ENCODE results near the gene MOV10L1.

The MOV10L1 gene

DNA sequence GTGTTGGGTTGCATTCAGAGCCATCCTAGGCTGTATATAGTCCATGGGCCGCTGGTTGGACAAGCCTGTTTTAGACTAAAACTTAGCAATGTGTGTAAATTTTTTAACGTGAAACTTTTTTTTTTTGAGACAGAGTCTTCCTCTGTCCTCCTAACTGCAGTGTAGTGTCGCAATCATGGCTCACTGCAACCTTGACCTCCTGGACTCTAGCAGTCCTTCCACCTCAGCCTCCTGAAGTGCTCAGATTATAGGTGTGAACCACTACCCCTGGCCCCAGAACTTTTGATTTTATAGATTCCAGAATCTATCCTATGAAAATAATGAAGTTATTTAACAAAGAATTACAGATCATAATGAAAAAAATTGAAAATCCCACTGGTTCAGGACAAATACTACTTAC lies 50.8 kb downstream of the MOV10L1 start:
- Histone ChIP-seq H3K27me3 (no peaks in the 10 kb centered on the region), H3K9me3 (no peaks in the 10 kb centered on the region), H3K36me3 (no peaks in the 10 kb centered on the region), H3K4me3 (ENCODE audit: low read depth, low read length) (no peak overlapping the region), H3K4me1 (no peaks in the 10 kb centered on the region)
- TF ChIP-seq, protein P1, sequence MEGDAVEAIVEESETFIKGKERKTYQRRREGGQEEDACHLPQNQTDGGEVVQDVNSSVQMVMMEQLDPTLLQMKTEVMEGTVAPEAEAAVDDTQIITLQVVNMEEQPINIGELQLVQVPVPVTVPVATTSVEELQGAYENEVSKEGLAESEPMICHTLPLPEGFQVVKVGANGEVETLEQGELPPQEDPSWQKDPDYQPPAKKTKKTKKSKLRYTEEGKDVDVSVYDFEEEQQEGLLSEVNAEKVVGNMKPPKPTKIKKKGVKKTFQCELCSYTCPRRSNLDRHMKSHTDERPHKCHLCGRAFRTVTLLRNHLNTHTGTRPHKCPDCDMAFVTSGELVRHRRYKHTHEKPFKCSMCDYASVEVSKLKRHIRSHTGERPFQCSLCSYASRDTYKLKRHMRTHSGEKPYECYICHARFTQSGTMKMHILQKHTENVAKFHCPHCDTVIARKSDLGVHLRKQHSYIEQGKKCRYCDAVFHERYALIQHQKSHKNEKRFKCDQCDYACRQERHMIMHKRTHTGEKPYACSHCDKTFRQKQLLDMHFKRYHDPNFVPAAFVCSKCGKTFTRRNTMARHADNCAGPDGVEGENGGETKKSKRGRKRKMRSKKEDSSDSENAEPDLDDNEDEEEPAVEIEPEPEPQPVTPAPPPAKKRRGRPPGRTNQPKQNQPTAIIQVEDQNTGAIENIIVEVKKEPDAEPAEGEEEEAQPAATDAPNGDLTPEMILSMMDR (IDR thresholded peaks at IDR 0.05; ENCODE audit: low read depth, low read length), result no peak
- no peak for DNase-seq

DNA sequence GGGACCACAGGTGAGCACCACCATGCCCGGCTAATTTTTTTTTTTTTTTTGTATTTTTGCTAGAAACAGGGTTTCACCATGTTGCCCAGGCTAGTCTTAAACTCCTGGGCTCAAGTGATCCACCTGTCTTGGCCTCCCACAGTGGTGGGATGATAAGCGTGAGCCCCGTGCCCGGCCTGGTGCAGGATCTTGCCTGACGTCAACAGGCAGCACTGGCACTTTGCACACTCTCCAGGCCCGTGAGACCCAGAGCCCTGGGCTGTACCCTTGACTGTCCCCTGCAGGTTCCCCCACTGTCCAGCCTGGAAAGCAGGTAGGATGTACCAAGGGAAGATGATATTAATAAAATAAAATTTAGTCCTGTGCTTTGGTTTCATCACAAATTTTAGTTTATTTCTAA lies 51.7 kb downstream of the MOV10L1 start:
- no peaks in the 10 kb centered on the region for H3K4me1 ChIP-seq
- no peaks in the 10 kb centered on the region for H3K36me3 ChIP-seq

DNA sequence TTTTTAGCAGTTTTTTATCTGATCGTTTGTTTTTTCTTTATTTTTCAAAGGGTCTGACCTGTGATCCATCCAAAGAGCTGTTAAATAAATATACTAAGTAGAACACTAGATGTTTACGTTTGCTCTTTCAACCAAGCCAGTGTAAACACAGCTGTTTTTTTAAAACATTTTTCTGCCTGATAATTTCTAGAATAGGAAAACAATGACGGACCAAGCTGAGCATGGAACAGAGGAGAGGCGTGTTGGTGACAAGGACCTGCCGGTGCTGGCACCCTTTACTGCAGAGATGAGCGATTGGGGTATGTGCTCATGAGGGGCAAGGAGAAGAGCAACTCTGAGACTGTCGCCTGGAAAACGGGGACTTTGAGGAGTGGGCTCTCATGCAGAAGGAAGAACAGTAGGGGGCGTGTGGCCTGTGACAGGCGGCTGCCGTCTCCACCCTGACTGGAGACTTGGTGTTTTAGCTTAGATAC lies 52.1 kb downstream of the MOV10L1 start:
- no peaks in the 10 kb centered on the region for H3K9me3 ChIP-seq
- no peak overlapping the region for H3K4me3 ChIP-seq (ENCODE audit: low read depth, low read length)
- H3K27me3 ChIP-seq, result no peaks in the 10 kb centered on the region
- no peaks in the 10 kb centered on the region for H3K36me3 ChIP-seq
- TF ChIP-seq, protein P1 (IDR thresholded peaks at IDR 0.05; ENCODE audit: low read depth, low read length), result peak; percentile 62
- DNase-seq, result no peak
- no peaks in the 10 kb centered on the region for H3K4me1 ChIP-seq

More for the DNA sequence above, 51.7 kb downstream of the MOV10L1 start:
- Histone ChIP-seq H3K27me3 (no peaks in the 10 kb centered on the region), H3K9me3 (no peaks in the 10 kb centered on the region), H3K4me3 (ENCODE audit: low read depth, low read length) (no peak overlapping the region)
- DNase-seq, result no peak
- TF ChIP-seq, protein P1 (IDR thresholded peaks at IDR 0.05; ENCODE audit: low read depth, low read length), result no peak

DNA sequence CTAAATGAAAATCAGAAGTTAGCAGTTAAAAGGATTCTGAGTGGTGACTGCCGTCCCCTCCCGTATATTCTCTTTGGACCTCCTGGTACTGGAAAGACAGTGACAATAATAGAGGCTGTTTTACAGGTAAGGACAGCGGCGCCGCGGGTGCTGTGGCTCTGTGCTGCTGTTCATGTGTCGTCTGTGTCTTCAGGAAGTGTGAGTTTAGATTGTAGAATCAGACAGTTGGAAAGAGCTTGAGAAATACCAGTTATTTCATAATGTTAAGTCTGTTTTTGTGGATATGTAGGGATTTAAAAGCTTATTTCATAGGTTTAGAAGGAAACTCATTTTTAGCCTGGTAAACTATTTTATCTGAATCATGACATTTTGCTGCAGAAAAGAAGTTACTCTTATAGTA lies 53.3 kb downstream of the MOV10L1 start:
- H3K4me1 ChIP-seq, result no peaks in the 10 kb centered on the region
- no peaks in the 10 kb centered on the region for H3K9me3 ChIP-seq
- DNase-seq, result no peak
- TF ChIP-seq, protein P1 (IDR thresholded peaks at IDR 0.05; ENCODE audit: low read depth, low read length), result no peak
- no peak overlapping the region for H3K4me3 ChIP-seq (ENCODE audit: low read depth, low read length)
- no peaks in the 10 kb centered on the region for H3K36me3 ChIP-seq
- no peaks in the 10 kb centered on the region for H3K27me3 ChIP-seq

DNA sequence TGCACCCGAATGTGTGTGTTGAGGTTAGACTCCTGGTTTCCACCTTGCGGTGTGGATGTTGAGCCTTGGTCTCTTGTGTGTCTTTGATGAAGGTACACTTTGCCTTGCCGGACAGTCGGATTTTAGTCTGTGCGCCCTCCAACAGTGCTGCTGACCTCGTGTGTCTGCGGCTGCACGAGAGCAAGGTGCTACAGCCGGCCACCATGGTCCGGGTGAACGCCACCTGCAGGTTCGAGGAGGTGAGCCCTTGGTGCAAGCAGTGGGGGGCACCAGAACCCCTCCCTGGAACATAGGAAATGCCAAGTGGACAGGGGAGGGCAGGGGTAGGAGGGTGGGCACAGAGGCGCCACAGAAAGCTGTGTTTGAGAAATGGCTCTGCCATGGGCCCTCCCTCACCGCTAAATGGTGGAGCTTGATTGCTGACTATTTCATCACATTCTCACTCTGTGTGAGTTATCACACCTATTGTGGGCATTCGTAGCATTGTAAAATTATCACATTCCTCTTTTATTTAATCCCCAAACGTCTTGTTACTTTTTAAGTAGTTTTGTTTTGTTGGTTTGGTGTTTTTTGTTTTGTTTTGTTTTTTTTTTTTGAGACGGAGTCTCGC lies 54.3 kb downstream of the MOV10L1 start:
- DNase-seq, result no peak
- Histone ChIP-seq H3K4me1 (no peaks in the 10 kb centered on the region), H3K4me3 (ENCODE audit: low read depth, low read length) (no peak overlapping the region)

More for the DNA sequence above, 54.3 kb downstream of the MOV10L1 start:
- Histone ChIP-seq H3K27me3 (no peaks in the 10 kb centered on the region), H3K36me3 (no peaks in the 10 kb centered on the region), H3K9me3 (no peaks in the 10 kb centered on the region)
- TF ChIP-seq, protein P1 (IDR thresholded peaks at IDR 0.05; ENCODE audit: low read depth, low read length), result no peak
